UCSD-AML1 (cell line): ENCODE results near the gene MRPL23.

ENCODE experiments used
- DNase-seq: peaks from one replicate; lab custom pipeline; 2025; ENCODE audit not compliant: unreplicated experiment; lab: John Stamatoyannopoulos, UW

Gene MRPL23

GRCh38 chr11:1946812-1947484 lies at the start of gene MRPL23:
MRPL23 (plus strand) TSS chr11:1947332; CDS start chr11:1947363, 31 bp downstream.
- DNase-seq: no peak

GRCh38 chr11:1899090-1899489 lies 48.0 kb upstream of the MRPL23 start:
- DNase-seq: no peak

- DNase-seq: no peak
Observed at GRCh38 chr11:1899686-1900085, 47.4 kb upstream of the MRPL23 start.

GRCh38 chr11:1906181-1906580 lies 41.0 kb upstream of the MRPL23 start:
- no peak for DNase-seq

- no peak for DNase-seq
Observed at GRCh38 chr11:1906611-1907423, 40.3 kb upstream of the MRPL23 start.

GRCh38 chr11:1908618-1909017 lies 38.5 kb upstream of the MRPL23 start:
- no peak for DNase-seq

- no peak for DNase-seq
Observed at GRCh38 chr11:1909524-1909923, 37.6 kb upstream of the MRPL23 start.

- DNase-seq: no peak
Observed at GRCh38 chr11:1912289-1912878, 34.7 kb upstream of the MRPL23 start.

- no peak for DNase-seq
Observed at GRCh38 chr11:1913271-1914060, 33.7 kb upstream of the MRPL23 start.

GRCh38 chr11:1915795-1916131 lies 31.4 kb upstream of the MRPL23 start:
- DNase-seq: no peak

- DNase-seq: no peak
Observed at GRCh38 chr11:1916132-1916985, 30.8 kb upstream of the MRPL23 start.

- no peak for DNase-seq
Observed at GRCh38 chr11:1916986-1917522, 30.1 kb upstream of the MRPL23 start.

GRCh38 chr11:1917523-1918435 lies 29.4 kb upstream of the MRPL23 start:
- DNase-seq: no peak

GRCh38 chr11:1918436-1919315 lies 28.5 kb upstream of the MRPL23 start:
- no peak for DNase-seq

- no peak for DNase-seq
Observed at GRCh38 chr11:1919391-1920127, 27.6 kb upstream of the MRPL23 start, which contains the start of gene TNNT3. TNNT3 (plus strand) TSS chr11:1919703; CDS start chr11:1922875, 3,172 bp downstream.

GRCh38 chr11:1920128-1920908 lies 26.8 kb upstream of the MRPL23 start:
- no peak for DNase-seq
